HG03095 (cell line): ENCODE measurements around the gene PCIF1.

Experiments
- ATAC-seq: cut with Tn5 transposase; IDR thresholded peaks from one replicate; pipeline ENCODE4 v1.9.1; 2021; ENCODE audit warnings: moderate library complexity; ENCODE audit not compliant: unreplicated experiment

The PCIF1 gene

GRCh38 chr20:45964006-45964400 lies 29.5 kb downstream of the PCIF1 start:
- ATAC-seq, result no peak

GRCh38 chr20:45965169-45966002 lies 30.9 kb downstream of the PCIF1 start:
- no peak for ATAC-seq

DNA sequence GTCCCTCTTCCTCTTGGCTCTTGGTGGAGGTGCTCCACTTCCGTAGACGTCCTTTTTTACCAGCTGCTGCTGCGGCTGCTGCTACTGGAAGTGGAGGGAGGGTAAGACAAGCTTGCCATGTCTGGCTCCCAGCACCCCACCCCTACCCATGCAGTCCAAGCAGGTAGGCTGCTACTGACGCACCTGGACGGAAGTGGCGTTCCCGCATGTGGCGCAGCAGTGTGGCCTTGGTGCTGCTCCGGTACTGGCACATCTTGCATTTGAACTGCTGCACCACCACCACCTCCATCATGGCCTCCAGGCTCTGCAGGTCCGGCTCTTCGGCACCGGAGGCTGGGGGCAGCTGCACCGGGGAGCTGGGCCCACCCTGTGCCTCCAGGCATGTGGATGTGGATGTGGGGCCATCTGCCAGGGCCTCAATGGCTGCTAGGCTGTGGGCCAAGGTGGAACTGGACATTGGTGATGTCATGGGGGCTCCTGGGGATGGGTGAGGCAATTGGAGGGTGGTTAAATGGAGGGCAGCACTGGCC lies 33.1 kb downstream of the PCIF1 start:
- ATAC-seq, result no peak

GRCh38 chr20:45968081-45968671 lies 33.7 kb downstream of the PCIF1 start:
- ATAC-seq, result no peak

DNA sequence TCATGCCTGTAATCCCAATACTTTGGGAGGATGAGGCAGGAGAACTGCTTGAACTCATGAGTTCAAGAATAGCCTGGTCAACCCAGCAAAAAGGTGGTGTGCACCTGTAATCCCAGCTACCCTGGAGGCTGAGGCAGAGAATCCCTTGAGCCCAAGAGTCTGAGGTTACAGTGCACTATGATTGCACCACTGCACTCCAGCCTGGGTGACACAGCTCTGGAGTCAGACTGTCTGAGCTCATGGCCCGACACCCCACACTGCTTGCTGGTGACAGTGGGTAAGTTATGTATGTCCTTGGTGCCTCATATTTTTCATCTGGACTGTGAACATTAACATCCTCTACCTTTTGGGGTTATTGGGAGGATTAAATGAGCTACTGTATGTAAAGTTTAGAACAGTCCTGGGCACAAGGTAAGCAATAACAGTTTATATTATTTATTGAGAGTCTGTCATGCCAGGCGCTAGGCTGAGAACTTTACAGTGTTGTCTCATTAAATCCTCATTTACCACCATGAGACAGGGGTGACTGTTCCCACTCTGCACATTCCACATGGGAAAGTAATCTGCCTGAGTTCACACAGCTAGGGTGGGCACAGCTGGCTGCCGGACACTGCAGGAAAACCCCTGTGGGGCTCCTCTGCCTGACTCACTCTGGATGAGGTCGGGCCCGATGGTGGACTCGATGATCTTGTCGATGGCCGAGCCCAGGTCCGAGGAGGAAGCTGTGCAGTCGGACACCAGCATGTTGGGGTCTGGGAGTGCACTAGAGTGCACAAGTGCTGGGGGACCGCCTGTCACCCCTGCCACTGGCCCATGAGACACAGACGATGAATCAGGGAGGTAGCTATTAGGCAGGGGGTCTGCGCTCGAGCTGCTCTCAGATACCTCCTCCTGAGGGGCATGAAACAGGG lies 34.6 kb downstream of the PCIF1 start:
- ATAC-seq, result no peak

GRCh38 chr20:45969712-45970634 lies 35.5 kb downstream of the PCIF1 start:
- no peak for ATAC-seq

- no peak for ATAC-seq
These were observed 36.4 kb downstream of the PCIF1 start for GRCh38 chr20:45970646-45971424.

GRCh38 chr20:45971425-45971674 lies 36.9 kb downstream of the PCIF1 start:
- peak; percentile 19 for ATAC-seq

GRCh38 chr20:45971675-45972499 lies 37.4 kb downstream of the PCIF1 start, which contains the start of gene ZNF335:
Gene ZNF335, minus strand, starts transcription at chr20:45972203. Its CDS starts 793 bp downstream, at chr20:45971410.
- ATAC-seq, result peak; percentile 49

- ATAC-seq, result peak; percentile 72
These were observed 38.2 kb downstream of the PCIF1 start for GRCh38 chr20:45972500-45973183.

DNA sequence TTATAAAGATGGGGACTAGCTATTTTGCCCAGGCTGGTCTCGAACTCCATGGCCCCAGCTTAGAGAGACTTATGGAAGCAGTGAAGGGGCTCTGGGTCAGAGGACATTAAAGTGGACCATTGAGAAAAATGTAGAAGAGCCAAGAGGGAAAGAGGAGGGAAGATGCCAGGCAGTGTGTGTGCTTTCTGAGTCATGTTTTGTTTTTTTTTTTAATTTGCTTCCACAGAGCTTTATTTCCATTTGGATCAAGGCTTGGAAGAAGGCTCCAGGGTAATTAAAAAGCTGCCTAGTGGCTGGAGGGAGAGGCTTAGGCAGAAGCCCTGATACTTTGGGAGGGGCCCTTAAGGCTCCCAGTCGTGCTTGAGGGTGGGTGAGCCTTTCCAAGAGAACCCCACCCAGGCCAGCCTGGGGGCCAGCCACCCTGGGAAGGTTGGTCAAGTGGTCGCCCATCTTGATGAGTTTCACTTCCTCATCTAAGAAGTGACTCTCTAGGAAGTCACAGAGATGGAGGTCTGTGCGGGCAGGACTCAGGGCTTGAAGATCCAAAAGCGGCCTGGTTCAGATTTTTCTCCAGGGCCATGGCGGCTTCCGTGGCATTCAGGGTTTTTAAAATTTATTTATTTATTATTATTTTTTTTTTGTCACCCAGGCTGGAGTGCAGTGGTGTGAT lies 40.5 kb downstream of the PCIF1 start:
- no peak for ATAC-seq

DNA sequence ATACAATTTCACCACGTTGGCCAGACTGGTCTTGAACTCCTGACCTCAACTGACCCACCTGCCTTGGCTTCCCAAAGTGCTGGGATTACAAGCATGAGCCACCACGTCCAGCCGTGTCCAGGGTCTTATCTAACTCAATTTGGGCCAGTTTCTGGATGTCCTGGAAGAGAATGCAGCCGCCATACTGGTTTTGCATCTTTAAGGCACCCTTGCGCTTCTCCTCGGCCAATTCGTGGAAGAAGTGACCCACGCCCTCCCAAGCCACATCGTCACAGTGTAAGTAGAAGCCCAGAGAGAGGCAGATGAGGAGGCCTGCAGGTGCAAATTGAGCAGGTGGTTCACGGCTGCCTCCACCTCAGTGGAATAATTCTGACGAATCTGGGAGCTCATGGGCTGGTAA lies 41.2 kb downstream of the PCIF1 start:
- ATAC-seq, result no peak

GRCh38 chr20:45976086-45976485 lies 41.6 kb downstream of the PCIF1 start:
- no peak for ATAC-seq

- ATAC-seq, result no peak
These were observed 46.8 kb downstream of the PCIF1 start for GRCh38 chr20:45981261-45981660.

GRCh38 chr20:45983279-45983743 lies 48.8 kb downstream of the PCIF1 start:
- ATAC-seq, result no peak

GRCh38 chr20:45985573-45985972 lies 51.1 kb downstream of the PCIF1 start:
- ATAC-seq, result no peak

GRCh38 chr20:45987108-45987780 lies 52.8 kb downstream of the PCIF1 start:
- no peak for ATAC-seq
